GM12892 (cell line): ENCODE data around the gene SLC26A3.

ENCODE experiments used
- DNase-seq: peaks from one replicate; pipeline ENCODE4 v3.0.0; 2011; ENCODE audit not compliant: insufficient read length
- FAIRE-seq: peaks from 2 replicates; lab custom pipeline; 2011; peaks lifted over from hg19 to GRCh38; lab: Jason Lieb, UNC
- POLR2A ChIP-seq: IDR thresholded peaks from 2 replicates; pipeline ENCODE4 v1.6.1; 2011; ENCODE audit warnings: low read depth, low read length, control low read depth
- POLR2AphosphoS5 ChIP-seq: IDR thresholded peaks from 2 replicates; pipeline ENCODE4 v1.6.1; 2011; ENCODE audit warnings: low read depth, low read length, control low read depth
- TAF1 ChIP-seq: IDR thresholded peaks from 2 replicates; pipeline ENCODE4 v1.6.1; 2011; ENCODE audit warnings: low read depth, mild to moderate bottlenecking, control low read depth, low read length, borderline replicate concordance

Gene SLC26A3

GRCh38 chr7:107811934-107812333 is 8.9 kb upstream of the SLC26A3 start:
- DNase-seq (no peak), FAIRE-seq (no peak)
- TF ChIP-seq TAF1 (no peak), POLR2A (no peak), POLR2AphosphoS5 (no peak)

- TF ChIP-seq POLR2A (no peak), POLR2AphosphoS5 (no peak), TAF1 (no peak)
- FAIRE-seq = no peak
These were observed 7.6 kb upstream of the SLC26A3 start for GRCh38 chr7:107810626-107811025.

DNA sequence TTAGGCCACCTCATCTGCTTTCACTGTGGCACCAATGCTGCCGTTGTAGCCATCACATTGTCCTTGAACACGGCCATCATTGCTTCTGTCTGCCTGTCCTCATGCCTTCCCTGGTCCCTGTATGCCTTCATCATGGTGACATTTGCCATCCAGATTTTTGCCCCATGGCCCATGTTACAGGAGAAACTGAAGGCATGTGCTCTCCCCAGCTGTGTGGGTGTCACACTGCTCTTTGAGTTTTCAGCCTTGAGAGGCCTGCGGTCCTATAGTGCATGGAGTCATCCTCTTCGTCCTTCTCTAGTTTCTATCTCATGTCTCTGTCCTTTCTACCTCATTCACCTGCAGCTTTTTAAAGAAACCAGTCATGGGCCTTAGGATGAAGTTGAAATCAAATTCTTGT is 6.2 kb upstream of the SLC26A3 start:
- FAIRE-seq (no peak), DNase-seq (no peak)
- no peak for TF ChIP-seq POLR2A
- no peak for TF ChIP-seq POLR2AphosphoS5
- no peak for TF ChIP-seq TAF1

More at GRCh38 chr7:107810626-107811025, 7.6 kb upstream of the SLC26A3 start:
- no peak for DNase-seq

GRCh38 chr7:107799647-107800264 is 3.3 kb downstream of the SLC26A3 start:
- no peak for FAIRE-seq
- no peak for DNase-seq
- no peak for TF ChIP-seq POLR2A

GRCh38 chr7:107792364-107792763 is 10.7 kb downstream of the SLC26A3 start:
- FAIRE-seq (no peak), DNase-seq (no peak)
- TF ChIP-seq TAF1 (no peak), POLR2AphosphoS5 (no peak), POLR2A (no peak)

DNA sequence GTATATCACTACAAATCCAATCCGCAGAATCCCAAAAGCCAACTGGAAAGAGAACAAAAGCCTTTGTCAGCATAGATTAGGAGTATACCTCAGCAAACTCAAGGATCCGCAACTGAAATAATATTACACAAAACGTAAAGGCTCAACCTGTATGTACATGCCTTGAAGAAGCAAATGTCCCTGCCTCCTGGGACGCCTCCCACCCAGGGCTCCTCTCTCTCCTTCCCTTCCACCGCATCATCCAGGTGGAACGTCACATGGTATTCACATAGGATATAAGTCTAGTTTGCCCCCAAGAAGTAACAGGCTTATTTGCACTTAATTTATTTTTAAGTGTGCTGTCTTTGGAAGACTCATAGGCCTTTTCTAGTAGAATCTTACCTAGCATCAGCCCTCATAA is 13.4 kb downstream of the SLC26A3 start:
- FAIRE-seq = no peak
- no peak for DNase-seq
- TF ChIP-seq POLR2AphosphoS5 = no peak
- no peak for TF ChIP-seq TAF1
- TF ChIP-seq POLR2A = no peak

GRCh38 chr7:107788662-107789061 is 14.4 kb downstream of the SLC26A3 start:
- TF ChIP-seq TAF1 (no peak), POLR2AphosphoS5 (no peak)
- DNase-seq (no peak), FAIRE-seq (no peak)

GRCh38 chr7:107788216-107788615 is 14.8 kb downstream of the SLC26A3 start:
- TF ChIP-seq TAF1 (no peak), POLR2A (no peak), POLR2AphosphoS5 (no peak)
- DNase-seq = no peak
- no peak for FAIRE-seq

DNA sequence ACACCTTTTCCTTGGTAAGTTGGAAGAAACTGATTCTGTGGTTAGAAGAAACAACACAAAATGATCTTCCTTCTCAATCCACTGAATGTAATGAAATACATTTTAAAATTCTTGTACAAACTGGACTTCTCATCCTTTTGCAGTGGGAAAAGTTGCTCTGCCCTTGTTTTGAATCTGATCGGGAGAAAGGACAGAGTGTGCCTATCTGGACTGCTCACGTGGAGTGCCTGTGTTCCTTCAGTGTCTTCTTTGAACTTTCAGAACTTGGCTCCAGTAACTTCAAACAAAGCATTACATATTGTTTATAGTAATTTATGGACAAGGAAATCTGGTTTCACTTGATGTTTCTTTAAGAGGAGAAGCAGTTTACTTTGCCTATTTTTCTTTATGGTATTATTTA is 17.1 kb downstream of the SLC26A3 start:
- DNase-seq (no peak), FAIRE-seq (no peak)
- no peak for TF ChIP-seq POLR2A
- no peak for TF ChIP-seq POLR2AphosphoS5
- no peak for TF ChIP-seq TAF1

DNA sequence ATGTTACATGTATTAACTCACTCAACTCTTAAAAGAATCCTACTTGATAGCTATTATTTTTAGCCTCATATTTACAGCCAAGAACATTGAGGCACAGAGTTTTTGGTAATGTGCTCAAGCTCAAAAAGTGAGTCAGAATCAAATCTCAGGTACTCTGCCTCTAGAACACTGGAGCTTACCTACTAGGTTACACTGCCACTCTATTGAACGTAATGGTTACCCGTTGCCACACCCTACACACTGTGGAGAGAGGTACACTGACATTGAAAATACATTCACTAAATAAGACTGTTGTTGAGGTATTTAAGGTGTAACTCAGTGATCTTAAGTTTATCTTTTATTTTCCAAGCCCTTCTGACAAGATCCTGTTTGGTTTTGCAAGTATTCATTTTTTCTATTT is 17.9 kb downstream of the SLC26A3 start:
- DNase-seq (no peak), FAIRE-seq (no peak)
- TF ChIP-seq POLR2AphosphoS5 (no peak), POLR2A (no peak), TAF1 (no peak)

DNA sequence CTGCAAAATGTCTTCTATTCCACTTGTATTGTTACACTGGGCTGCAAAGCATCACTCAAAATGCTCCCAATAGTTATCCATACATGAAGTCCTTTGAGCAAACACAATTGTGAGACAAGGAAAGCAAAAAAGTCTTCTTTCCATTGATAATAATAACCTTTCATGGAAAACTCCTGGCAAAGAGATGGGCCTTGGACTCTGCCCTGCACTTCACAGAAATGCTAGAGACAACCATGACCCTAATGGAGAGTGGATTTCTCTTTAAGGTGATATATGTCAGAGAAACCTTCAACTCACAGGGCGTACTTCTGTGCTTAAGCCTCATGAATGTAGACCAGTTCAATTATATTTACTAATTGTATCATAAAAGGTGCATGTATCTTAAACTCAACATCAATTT is 19.4 kb downstream of the SLC26A3 start:
- FAIRE-seq = no peak
- DNase-seq = no peak
- no peak for TF ChIP-seq POLR2A
- no peak for TF ChIP-seq POLR2AphosphoS5
- TF ChIP-seq TAF1 = no peak

DNA sequence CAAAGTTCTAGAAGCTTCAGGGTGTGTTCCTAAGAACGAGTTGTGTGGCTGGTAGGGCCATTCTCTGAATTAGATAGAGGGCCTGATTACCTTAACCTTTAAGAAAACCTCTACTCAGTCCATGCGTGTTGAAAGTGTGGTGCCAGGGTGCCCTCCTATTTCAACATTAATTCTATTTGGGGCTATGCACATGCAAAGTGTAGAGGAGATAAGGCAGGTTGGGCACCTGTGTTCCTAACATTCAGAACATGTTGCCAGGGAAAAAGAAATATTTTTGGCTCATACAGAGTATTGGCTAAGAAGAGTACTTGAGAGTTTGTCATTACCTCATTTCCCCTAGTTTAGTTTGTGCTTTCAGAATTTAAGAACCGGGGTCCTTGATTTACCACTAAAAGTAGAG is 20.6 kb downstream of the SLC26A3 start:
- TF ChIP-seq TAF1 (no peak), POLR2A (no peak), POLR2AphosphoS5 (no peak)
- no peak for FAIRE-seq
- DNase-seq = no peak
